ENCODE results near the gene DCC.

Gene DCC

GRCh38 chr18:53025247-53025646 lies 685.2 kb downstream of the DCC start:
- H3K4me3 ChIP-seq (ENCODE audit: low read depth, low read length): no peak overlapping the region
- no peak for TF ChIP-seq CTCF (conservative IDR thresholded peaks at IDR 0.05; ENCODE audit: low read depth, low read length)
- no peak for DNase-seq (ENCODE audit: low read depth)

DNA sequence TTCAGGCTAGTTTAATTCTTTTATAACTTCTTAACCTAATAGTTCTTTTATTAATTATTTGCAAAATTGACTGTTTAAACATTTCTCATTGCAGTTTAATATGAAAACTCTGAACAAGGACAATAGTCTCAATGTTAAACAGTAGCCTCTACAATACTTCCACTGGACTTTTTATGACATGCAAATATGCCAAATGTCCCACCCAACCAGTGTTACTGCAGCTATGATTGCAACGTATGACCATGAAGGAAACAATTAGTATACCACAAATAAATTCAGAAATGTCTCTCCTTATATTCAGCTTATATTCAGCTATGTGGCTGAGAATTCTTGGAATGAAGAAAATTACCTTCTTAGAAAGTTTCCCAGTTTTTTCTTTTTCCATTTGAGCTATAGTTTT lies 688.6 kb downstream of the DCC start:
- no peak overlapping the region for H3K4me3 ChIP-seq (ENCODE audit: low read depth, low read length)
- DNase-seq (ENCODE audit: low read depth): no peak
- no peak for TF ChIP-seq CTCF (conservative IDR thresholded peaks at IDR 0.05; ENCODE audit: low read depth, low read length)

- H3K4me3 ChIP-seq (ENCODE audit: low read depth, low read length): no peak overlapping the region
- DNase-seq (ENCODE audit: low read depth): no peak
- no peak for TF ChIP-seq CTCF (conservative IDR thresholded peaks at IDR 0.05; ENCODE audit: low read depth, low read length)
Observed at GRCh38 chr18:53033128-53033527, 693.1 kb downstream of the DCC start.

DNA sequence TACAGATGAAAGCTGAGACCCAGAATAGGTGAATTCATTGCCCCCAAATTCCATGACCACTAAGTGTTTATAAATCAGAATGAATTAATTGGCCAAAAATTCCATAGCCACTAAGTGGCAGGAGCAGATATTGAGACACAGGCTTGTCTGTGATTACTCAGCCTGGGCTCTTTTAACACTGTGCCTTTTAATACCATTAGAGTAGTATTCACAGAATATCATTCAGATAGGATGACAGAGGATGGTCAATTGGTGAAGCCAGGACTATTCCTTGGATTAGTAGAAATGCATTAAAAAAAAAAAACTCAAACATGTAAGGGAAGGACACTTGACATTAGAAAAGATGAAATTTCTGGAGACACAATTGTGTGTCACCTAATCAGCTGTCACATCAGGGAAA lies 698.6 kb downstream of the DCC start:
- H3K4me3 ChIP-seq (ENCODE audit: low read depth, low read length): no peak overlapping the region
- no peak for DNase-seq (ENCODE audit: low read depth)
- TF ChIP-seq CTCF (conservative IDR thresholded peaks at IDR 0.05; ENCODE audit: low read depth, low read length): no peak

GRCh38 chr18:53040286-53040685 lies 700.3 kb downstream of the DCC start:
- no peak for DNase-seq (ENCODE audit: low read depth)
- no peak for TF ChIP-seq CTCF (conservative IDR thresholded peaks at IDR 0.05; ENCODE audit: low read depth, low read length)

DNA sequence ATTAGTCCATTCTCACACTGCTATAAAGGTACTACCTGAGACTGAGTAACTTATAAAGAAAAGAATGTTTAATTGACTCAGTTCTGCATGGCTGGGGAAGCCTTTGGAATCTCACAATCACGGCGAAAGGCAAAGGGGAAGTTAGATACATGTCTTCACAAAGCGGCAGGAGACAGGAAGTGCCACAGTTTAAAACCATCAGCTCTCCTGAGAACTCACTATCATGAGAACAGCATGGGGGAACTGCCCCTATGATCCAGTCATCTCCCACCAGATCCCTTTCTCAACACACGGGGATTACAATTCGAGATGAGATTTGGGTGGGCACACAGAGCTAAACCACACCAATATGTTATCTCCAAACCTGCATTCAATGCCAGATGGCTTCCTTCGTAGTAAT lies 716.1 kb downstream of the DCC start:
- TF ChIP-seq CTCF (conservative IDR thresholded peaks at IDR 0.05; ENCODE audit: low read depth, low read length): no peak
- DNase-seq (ENCODE audit: low read depth): no peak
- H3K4me3 ChIP-seq (ENCODE audit: low read depth, low read length): no peak overlapping the region

More at GRCh38 chr18:53040286-53040685, 700.3 kb downstream of the DCC start:
- H3K4me3 ChIP-seq (ENCODE audit: low read depth, low read length): no peak overlapping the region

DNA sequence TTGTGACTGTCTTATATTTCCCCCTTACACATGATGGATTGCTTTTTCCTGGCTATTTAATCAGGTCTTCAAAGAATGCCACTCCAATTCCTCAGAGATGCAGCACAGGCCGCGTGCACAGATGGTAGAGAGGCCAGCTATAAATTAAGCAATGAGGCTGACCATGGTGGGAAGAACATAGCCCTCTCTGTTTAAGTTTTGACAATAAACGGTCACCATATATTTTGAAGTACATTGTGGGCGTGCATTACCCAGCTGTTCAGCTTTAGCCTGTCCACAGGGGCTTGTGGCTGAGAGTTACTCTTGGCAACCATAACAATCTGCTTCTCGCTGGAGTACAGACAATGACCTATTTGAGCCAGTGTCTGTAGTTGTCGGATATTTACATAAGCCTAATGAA lies 730.8 kb downstream of the DCC start:
- no peak for DNase-seq (ENCODE audit: low read depth)
- no peak for TF ChIP-seq CTCF (conservative IDR thresholded peaks at IDR 0.05; ENCODE audit: low read depth, low read length)
- no peak overlapping the region for H3K4me3 ChIP-seq (ENCODE audit: low read depth, low read length)

Measured in choroid plexus epithelial cell (primary cell).